GM19467 (cell line): ENCODE measurements around the gene MAML2.

Experiments used
- ATAC-seq: cut with Tn5 transposase; IDR thresholded peaks from one replicate; pipeline ENCODE4 v1.9.1; 2021; ENCODE audit warnings: mild to moderate bottlenecking, moderate library complexity; ENCODE audit not compliant: unreplicated experiment

Gene MAML2

DNA sequence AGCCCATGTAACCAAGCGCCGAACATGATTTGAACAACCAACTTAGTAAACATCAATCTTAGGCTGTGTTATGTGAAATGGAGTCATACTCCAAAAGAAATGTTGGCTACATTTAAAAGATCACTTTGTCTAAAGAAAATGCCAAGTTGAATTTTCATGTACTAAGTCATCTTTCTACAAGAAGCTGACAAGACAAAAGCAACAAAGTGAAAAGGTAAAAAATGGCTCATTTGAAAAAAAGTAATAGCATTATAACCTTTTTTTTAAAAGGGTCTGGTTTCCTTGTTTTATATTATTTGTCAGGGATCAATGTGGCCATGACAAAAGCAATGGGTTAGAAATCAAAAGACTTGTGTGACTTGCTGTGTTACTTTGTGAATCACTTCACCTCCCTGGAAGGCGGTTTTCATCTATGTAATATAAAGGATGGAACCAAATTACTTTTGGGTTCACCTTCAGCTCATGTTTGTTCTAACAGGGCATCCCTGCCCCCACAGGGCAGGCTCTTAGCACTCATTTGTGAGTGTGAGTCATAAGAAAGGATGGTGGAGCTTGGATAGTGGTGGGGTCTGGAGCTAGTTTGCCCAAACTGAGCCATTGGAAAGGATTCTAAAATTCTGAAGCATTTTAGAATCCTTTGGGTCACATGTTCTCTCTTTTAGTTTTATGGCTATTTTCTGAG is 287.1 kb downstream of the MAML2 start:
- ATAC-seq, result no peak

DNA sequence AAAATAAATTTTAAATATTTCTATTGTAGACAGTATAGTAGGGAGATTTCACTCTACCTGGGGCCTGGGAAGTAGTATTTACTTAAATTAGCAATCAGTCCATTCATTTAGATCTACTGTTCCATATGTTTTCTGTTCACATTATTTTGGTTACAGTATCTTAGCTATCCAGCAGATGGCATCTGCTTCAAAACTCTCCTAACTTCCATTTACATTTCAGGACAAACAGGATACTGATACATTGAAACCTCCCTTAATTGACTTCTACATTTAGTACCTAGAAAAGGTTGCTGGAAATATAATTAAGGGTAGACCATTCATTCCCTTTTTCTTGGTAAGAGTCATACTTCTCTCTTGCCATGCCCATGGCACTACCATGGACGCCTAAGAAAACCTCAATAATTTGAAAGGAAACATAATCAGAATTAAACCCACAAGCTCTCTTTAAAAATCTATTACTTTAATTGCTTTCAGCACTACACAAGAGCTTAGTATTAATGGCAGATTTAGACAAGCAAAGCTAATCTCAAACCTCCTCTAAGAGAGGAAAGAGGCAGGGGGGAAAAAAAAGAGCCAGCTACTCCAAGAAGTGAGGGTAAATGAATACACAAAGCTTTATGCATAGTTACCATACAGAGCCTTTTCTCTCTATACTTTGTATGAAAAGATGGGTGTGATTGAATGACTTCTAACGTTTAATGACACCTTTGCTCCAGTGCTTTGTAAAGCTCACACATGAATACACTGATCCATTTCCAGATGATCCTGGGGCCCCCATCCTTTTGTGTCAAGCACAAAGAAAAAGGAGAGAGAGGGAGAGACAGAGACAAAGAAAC is 287.9 kb downstream of the MAML2 start:
- ATAC-seq, result no peak

DNA sequence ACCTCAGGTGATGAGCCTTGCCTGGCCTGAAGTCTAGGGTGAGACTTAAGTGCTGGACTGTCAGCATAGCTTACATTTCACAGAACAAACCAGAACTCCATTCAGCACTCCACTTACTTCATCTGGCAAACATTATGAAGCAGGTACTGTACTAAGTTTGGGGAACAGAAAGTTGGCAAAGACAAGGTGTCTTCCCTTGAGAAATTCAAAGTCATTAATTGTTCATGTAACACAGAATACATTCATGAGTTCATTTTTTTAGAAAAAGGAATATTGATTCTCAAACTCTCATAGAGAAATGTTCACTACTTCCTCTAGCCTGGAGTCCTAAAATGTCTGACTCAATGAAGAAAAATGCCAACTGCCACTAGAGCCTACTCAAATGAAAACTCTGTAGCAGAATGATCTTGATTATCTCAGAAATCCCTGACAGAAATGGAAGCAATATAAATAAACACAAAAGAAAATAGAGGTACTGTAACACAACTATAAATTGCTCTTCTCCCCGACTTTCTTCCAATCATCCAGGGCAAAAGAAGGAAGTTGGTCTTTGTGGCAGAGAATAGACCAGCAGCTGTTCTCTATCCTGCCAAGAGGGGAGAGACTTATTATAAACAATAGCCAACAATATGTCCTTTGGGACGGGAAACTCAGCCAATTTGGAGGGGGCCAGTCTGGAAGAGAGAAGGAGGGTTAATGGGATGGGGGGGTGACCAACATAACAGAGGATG is 289.9 kb downstream of the MAML2 start:
- ATAC-seq, result no peak

DNA sequence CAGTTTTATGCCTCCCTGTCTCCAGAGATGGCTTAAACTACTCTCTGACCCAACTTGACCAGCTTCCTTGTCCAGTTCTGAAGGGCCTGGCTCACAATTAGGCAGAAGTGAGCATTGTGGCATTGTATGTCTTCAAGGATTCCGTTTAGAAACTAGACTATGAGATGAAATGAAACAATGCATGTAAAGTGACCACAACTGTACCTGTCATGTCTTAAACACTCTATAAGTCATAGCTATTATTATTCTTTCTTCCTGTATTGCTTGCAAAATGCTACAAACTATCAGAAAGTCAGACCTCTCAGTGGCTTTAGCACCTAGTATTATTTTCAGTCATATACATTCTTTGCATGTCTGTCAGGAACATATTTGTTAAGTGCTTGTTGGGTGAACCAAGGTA is 291.2 kb downstream of the MAML2 start:
- ATAC-seq, result peak; percentile 92

DNA sequence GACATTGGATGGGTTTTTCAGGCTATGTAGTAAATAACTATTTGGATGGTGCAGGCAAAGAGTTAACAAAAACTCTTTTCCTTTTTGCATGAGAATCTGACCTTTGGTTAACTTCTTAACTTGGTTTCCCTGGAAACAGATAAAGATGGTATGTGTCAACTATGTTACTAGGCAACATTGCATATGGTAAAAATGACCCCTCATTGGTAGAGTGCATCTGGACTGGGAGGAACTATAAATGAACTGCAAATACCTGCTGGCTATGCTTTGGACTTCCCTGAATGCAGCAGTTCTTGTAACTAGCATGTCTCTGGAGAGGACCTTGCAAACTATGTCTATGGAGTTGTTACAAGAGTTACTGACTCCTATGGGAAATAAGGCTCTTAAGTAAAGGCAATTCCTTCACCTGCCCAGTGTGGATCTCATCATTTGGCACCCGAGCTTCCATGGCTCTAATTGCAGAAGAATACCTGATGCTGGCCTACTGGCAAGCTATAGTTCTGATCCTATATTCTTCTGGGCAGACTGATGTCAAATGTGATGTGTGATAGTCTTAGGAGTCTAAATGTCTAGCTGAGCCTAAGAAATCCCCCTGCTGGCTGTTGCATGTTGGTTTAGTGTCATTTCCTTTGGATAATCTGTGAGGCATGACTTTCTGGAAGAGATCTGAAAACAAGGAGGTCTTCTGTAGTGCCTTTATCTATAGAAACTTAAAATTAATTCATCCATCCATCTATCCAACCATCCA is 292.4 kb downstream of the MAML2 start:
- no peak for ATAC-seq

DNA sequence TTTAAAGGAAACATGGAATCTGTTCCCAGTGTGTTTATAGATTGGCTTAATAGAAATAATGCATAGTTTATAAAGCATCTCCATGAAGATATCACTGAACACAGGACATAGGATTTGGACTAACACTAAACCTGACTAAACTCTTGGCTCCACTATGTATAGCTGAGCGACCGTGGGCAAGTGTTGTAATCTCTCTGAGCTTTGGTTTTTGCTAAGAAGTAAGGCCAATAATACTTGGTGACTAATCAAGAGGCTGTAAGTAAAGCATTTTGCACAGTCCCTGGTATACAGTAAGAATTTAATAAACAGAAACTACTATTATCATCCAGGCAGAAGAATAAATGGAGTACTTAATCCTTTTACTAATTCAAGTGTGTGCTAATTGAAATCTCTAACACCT is 293.6 kb downstream of the MAML2 start:
- no peak for ATAC-seq

DNA sequence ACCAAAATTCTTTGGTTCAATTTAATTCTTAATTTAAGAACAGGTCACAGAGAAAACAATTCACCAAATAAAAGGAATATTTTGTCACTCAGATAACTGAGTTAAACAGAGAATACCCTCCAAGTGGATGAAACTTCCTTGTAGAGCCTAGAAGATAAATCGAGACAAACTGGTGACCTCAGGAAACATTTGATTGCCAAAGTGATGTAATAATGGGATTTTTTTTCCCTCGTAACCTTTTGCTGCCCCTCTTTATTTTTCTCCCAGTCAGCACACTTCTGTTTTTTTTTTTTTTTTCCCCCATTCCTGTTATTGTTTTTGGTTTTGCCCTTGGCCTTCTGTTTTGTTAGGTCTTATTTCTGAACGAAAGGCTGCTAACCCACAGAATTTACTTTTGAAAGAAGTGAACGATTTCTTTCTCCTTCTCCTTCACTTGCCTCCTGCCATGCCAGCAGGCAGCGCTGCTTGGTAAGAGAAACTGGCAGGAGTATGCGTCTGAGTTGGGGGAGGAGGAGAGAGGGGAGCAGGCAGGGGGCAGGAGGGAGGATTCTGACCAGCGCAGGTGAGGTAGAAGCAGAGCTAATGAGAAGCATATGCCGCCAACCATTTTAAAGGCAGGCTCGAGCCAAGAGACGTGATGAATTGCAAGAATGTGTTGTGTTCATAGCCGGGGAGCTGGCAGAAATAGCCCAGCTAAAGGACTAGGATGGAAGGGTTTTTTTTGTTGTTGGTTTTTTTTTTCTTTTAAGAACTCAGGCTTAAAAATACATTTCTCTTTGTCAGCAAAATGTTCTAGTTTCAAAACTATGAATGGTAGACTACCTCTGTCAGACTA is 297.2 kb downstream of the MAML2 start:
- ATAC-seq, result no peak

DNA sequence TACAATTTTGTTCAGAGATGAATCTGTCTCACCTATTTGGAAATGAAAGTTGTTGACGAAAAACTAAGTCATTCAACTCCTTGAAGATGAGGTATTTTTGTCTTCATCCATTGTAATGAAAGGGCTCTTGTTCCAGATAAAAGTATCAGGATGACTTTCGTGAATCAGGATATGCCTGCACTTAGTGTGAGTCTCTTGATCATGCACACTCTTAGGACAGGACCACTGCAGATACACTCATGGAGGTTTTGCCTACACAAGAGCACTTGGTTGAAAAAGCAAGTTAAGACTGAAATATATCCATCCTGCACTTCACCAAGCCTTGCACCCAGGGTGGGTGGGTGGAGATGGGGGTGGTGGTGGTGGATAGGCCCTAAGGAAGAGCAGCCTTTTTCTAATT is 298.2 kb downstream of the MAML2 start:
- no peak for ATAC-seq

DNA sequence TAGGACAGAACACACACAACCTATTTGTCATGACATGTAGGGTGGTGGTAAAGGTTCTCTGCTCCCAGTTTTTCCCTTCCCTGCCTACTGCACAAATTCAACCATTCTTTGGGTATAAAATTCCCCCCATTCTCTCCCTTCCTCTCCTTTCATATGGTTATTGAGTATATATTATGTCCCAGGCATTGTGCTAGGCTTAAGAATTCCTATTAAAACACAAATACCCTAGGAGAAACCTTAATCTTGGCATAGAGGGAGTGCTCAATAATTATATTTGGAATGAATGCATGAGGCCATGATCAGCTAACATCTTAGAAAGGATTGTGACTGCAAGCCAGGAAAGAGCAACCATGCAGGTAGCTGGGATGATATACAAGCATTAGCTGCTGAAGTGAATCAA is 298.7 kb downstream of the MAML2 start:
- no peak for ATAC-seq

DNA sequence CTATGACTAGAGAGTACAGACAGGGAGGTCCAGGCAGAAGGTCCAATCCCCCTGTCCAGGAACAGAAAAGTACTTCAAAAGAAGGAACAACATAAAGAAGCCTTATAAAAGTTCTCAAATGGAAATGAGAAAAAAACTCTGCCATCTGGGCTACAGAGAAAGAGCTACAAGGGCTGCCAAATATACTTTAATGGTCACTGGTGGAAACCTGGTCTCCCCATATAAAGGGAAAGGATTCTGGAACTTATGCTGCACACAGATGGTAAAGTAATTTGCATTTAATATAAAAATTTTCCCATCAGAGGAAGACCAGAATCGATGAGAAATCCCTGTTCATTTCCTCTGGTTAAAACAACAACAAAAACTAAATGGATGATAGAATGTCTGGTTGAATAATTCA is 299.7 kb downstream of the MAML2 start:
- ATAC-seq, result no peak

DNA sequence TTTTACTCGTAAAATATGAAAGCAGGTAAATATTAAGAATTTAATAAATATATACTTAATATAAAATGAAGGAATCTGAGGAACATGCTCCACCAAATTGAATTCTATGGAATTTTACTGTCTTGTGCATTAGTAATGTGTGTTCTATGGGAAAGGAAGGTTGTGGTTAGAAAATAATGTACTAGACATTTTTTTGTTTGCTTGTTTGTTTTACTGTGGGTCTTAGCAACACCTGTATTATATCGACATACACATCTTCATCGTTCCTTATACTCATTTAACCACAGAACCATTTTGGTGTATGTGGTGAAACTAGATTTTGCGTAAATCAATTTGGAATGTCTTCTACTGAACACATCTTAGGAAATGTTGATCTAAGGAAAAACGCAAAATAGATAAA is 304.9 kb downstream of the MAML2 start:
- no peak for ATAC-seq

DNA sequence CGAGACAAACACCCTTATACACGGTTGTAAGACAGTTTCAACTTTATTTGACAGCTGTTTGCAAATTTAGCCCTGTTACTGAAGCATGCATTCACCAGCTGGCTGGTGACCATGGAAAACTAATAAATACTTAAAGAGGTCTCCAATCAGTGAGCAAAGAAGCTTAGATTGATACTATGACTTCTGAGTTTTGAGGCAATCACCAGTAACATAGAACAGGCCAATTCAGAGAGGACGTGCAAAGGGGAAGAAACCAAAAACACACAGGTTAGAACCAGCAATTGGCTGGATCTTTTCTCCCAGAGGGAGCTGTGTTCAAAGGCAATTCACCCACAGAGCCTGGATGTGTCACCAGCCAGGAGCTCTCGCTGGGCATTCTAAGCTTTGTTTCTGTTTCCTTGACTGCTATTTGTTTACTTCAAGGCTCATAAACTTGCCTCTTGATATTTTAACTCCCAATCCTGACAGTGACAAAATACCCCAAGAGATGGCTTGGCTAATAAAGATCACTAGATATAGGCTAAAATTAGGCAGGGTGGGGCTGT is 305.5 kb downstream of the MAML2 start:
- no peak for ATAC-seq

DNA sequence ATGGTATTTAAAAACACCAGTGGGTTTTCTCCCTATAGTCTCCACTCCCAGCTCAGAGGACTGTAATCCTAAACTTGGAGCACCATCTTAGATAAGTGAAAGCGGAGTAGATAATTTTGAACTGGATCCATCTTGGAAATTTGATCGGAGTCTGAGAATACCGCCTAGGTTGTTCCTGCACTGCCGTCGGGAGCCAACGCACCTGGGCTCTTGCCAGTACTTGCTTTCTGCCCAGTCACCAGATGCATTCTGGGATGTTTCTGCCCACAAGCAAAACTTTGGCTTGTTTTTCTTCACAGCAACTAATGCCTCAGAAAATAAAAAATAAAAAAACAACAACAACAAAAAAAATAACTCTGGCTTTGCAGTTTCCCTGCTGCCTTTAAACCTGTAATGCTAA is 306.1 kb downstream of the MAML2 start:
- ATAC-seq, result no peak

DNA sequence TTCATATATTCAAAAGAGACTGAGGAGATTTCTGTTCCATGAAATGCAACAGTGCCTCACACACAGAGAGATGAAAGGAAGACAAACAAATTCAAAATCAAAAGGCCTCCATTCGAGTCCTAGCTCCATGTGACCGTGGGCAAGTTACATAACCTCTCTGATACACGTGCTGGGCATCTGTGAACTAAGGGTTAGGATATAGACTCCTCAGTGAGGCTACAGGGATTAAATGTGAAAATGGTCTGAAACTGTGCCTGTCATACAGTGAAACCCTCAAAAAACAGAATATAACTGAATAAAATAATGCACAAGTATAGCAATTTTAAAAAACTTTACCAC is 307.3 kb downstream of the MAML2 start:
- ATAC-seq, result no peak

DNA sequence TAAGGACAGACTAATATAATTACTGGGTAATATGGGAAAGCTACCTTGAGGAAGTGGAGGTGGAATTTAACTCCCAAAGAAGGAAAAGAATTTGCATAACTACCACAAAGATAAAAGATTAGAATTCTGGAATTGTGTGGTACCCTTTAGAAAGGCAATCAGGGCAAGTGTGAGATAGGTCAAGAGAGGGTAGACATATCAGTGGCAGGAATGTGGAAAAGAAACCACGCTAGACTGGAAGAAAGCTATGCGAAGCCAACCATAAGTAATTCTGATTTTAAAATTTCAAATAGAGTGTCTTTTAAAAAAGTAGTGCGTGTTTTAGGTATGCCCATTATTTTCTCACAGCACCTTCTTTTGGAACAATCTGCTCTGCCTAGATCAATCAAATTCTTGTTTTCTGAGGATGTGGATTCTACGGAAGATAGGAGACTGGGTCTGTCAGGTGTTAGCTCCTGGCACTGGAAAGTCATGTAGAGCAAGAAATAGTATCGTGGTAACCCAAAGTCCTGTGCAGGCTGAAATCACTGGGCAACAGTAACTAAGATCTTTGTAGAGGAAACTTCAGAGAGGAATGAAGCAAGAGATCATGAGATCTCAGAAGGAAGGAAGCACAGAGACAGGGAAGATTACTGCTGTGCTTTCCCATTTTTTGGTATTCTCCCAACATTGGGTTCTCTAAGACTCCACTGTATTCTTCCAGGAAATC is 307.8 kb downstream of the MAML2 start:
- ATAC-seq, result no peak

DNA sequence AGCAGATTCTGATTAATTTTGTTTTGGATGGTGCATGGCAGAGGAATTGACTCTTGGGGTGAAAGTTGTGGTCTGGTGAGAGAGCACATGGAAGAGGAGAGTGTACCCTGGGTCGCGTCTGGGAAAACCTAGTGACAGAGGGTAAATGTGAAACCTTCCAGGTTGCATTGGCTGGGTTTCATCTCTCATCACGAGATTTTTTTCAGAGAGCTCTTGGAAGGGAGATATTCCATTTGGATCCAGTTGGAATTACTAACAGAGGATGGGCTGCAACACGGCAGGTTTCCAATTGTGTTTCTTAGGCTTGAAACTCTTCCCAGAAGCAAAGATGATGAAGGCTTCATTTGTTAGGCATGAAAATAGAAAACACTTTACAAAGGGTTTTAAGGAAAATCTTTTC is 309.4 kb downstream of the MAML2 start:
- no peak for ATAC-seq

DNA sequence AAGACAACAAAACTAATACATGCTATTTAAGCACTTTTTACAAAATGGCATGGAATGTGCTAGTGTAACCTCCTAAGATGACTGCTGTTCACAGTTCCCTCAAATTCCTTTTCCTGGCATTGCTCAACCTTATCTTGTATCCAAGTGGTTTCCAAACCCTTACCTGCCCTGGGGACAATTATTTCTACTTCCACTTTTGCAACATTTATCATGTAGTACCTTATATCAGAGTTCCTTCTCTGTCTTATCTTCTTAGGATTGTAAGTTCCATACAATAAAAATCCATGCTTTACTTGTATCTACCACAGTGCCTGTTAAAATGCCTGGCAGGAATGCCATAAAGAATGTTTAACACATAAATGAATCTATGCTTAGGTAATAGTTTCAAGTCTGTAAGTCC is 309.9 kb downstream of the MAML2 start:
- no peak for ATAC-seq

DNA sequence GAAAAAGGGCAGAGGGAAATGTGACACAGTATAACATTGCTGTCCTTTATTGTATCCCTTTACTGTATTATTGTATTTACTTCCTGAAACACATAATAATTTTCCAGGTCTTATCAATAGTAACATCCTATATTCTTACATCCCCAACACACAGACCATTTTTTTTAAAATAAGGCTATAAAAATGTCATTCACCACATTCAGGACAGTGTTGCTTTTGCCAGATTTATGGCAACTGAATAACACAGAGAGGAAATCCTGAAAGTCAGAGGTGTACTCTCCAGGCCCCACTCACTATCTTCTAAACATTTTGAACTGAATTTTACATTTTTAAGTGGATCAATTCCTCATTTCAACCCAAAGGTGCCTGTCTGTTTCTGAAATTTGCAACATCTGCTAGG is 314.2 kb downstream of the MAML2 start:
- ATAC-seq, result no peak

DNA sequence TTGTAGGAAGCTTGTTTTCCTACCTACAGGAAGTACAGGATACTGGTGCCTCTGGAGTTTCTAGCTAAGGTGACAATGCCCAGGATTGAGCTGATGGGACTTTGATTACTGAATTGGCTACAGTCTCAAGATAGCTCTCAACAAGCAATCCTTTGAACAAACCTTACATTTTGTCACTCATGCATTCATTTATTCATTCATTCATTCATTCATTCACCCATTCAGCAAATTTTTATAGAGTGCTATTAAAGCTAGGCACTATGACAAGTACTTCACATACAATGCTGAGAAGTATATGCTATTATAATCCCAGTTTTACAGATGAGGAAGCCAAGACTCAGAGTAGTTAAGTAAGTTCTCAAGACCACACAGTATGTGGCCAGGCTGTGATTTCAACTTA is 316.0 kb downstream of the MAML2 start:
- ATAC-seq, result no peak

DNA sequence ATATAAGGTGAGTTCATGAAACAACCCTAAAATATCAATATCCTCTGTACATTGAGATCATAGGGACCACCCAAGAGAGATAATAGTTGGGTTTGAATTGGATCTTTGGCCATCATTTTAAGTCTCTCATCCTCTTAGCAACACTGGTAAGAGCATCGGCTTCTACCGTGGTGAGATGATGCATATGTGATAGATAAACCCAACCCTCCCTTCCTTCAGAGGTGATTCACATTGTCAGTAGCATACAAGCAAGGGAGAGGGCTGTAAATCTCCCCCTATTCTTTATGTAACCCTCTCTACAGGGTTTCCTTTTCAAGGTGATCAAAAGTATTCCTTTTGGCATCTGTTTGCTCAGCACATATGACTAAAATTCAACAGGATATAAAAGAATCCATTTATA is 316.7 kb downstream of the MAML2 start:
- no peak for ATAC-seq
